Progenitor cell of endocrine pancreas (in vitro differentiated cells): Measurements from ENCODE around the gene TOP3A. TPM values are rescaled to one million over a fixed set of nuclear protein-coding genes. Genes with fewer than 3 reads are reported as not detected.

Source experiments
- DNase-seq: peaks from one replicate; pipeline ENCODE4 v3.0.0; 2021; ENCODE audit warnings: low spot score; ENCODE audit not compliant: unreplicated experiment
- H3K27ac Mint-ChIP-seq: 2 replicates; pipeline ENCODE4 v1.8.0; 2021; ENCODE audit warnings: mild to moderate bottlenecking, moderate library complexity, mixed read lengths
- H3K27me3 Mint-ChIP-seq: 2 replicates; pipeline ENCODE4 v1.8.0; 2021; ENCODE audit warnings: mixed read lengths
- H3K36me3 Mint-ChIP-seq: 2 replicates; pipeline ENCODE4 v1.8.0; 2022; ENCODE audit warnings: mixed read lengths; ENCODE audit not compliant: insufficient read depth
- H3K4me1 Mint-ChIP-seq: 2 replicates; pipeline ENCODE4 v1.8.0; 2021; ENCODE audit warnings: low read depth, mixed read lengths
- H3K4me3 Mint-ChIP-seq: 2 replicates; pipeline ENCODE4 v1.8.0; 2021; ENCODE audit warnings: low read depth, mild to moderate bottlenecking, moderate library complexity, mixed read lengths
- H3K9me3 Mint-ChIP-seq: 2 replicates; pipeline ENCODE4 v1.8.0; 2021; ENCODE audit warnings: low read depth, mixed read lengths
- CTCF ChIP-seq: fragments of 200-600 bp; sonication (generic); IDR thresholded peaks from one replicate; pipeline ENCODE4 v1.5.0; 2021; ENCODE audit warnings: antibody characterized with exemption, mild to moderate bottlenecking; ENCODE audit not compliant: unreplicated experiment
- total RNA-seq: library from RNA; stranded (reverse); gene quantifications from 2 replicates; pipeline ENCODE4 v1.2.1, GENCODE V29; 2021

Gene TOP3A
- total RNA-seq, 1 donor from 2014 or later: 60.4 TPM

- DNase-seq: no peak
- Mint-ChIP-seq H3K4me3 (no peak overlapping the region), H3K4me1 (peaks cover 10% of the 10 kb centered on the region), H3K36me3 (peaks cover 12% of the 10 kb centered on the region), H3K27me3 (no peaks in the 10 kb centered on the region), H3K9me3 (no peaks in the 10 kb centered on the region), H3K27ac (no peak overlapping the region)
- TF ChIP-seq CTCF: no peak
These were observed 59.7 kb downstream of the TOP3A start for GRCh38 chr17:18254888-18255649.

GRCh38 chr17:18253947-18254821 is 60.6 kb downstream of the TOP3A start:
- DNase-seq: no peak
- Mint-ChIP-seq H3K27me3 (no peaks in the 10 kb centered on the region), H3K4me1 (peaks cover 10% of the 10 kb centered on the region), H3K36me3 (peaks cover 15% of the 10 kb centered on the region), H3K9me3 (no peaks in the 10 kb centered on the region), H3K27ac (no peak overlapping the region), H3K4me3 (no peak overlapping the region)
- no peak for TF ChIP-seq CTCF

GRCh38 chr17:18253187-18253884 is 61.5 kb downstream of the TOP3A start:
- H3K27ac Mint-ChIP-seq: no peak overlapping the region

GRCh38 chr17:18252160-18252559 is 62.6 kb downstream of the TOP3A start:
- Mint-ChIP-seq H3K9me3 (no peaks in the 10 kb centered on the region), H3K36me3 (peaks cover 20% of the 10 kb centered on the region), H3K4me1 (peaks cover 5% of the 10 kb centered on the region), H3K27me3 (no peaks in the 10 kb centered on the region), H3K4me3 (no peak overlapping the region), H3K27ac (no peak overlapping the region)
- no peak for TF ChIP-seq CTCF
- no peak for DNase-seq

More at GRCh38 chr17:18253187-18253884, 61.5 kb downstream of the TOP3A start:
- DNase-seq: no peak
- no peak for TF ChIP-seq CTCF
- H3K4me3 Mint-ChIP-seq: no peak overlapping the region
- no peaks in the 10 kb centered on the region for H3K9me3 Mint-ChIP-seq
- H3K36me3 Mint-ChIP-seq: peaks cover 15% of the 10 kb centered on the region
- no peaks in the 10 kb centered on the region for H3K27me3 Mint-ChIP-seq
- peaks cover 10% of the 10 kb centered on the region for H3K4me1 Mint-ChIP-seq

GRCh38 chr17:18251204-18251603 is 63.6 kb downstream of the TOP3A start:
- peaks cover 23% of the 10 kb centered on the region for H3K36me3 Mint-ChIP-seq

More at GRCh38 chr17:18251204-18251603, 63.6 kb downstream of the TOP3A start:
- no peaks in the 10 kb centered on the region for H3K9me3 Mint-ChIP-seq
- no peaks in the 10 kb centered on the region for H3K27me3 Mint-ChIP-seq
- H3K4me1 Mint-ChIP-seq: peaks cover 8% of the 10 kb centered on the region
- no peak overlapping the region for H3K4me3 Mint-ChIP-seq
- H3K27ac Mint-ChIP-seq: no peak overlapping the region
- DNase-seq: no peak
- TF ChIP-seq CTCF: no peak
